IMR-90 (cell line): ENCODE data around the gene ADCY9. TPM values are rescaled to one million over a fixed set of nuclear protein-coding genes. Genes with fewer than 3 reads are reported as not detected.
A peak's percentile ranks its signal among the peaks of the same experiment; 100 is the strongest.

ENCODE experiments used
- ATAC-seq: fragments of 200-7000 bp; cut with Tn5 transposase; 2 replicates; pipeline ENCODE4 v1.9.1; 2020; ENCODE audit warnings: low read depth, mild to moderate bottlenecking, moderate library complexity
- BruUV-seq: library from RNA; stranded (reverse); fragments of 400-500 nt; replicated peaks from 2 replicates; lab custom pipeline; 2021; lab: Mats Ljungman, UMichigan
- CTCF ChIA-PET: fragments of 300-600 bp; formaldehyde crosslinking; extraction: SDS; loops from one replicate; lab custom pipeline; 2021; ENCODE audit warnings: antibody characterized with exemption; lab: Yijun Ruan, JAX
- POLR2A ChIA-PET: fragments of 300-600 bp; sonication (Branson Sonifier 250); formaldehyde crosslinking; loops from one replicate; lab custom pipeline; 2022; ENCODE audit warnings: antibody characterized with exemption; ENCODE audit not compliant: unreplicated experiment; lab: Charles Lee
- DNase-seq: peaks from one replicate; pipeline ENCODE4 v3.0.0; 2013
- H2AFZ ChIP-seq: replicated peaks from 2 replicates; pipeline ENCODE3; 2013; ENCODE audit warnings: low read length, mild to moderate bottlenecking; ENCODE audit not compliant: poor library complexity
- H2AK5ac ChIP-seq: 2 replicates; pipeline ENCODE4 v1.6.1; 2013; ENCODE audit warnings: low read depth, low read length, inconsistent platforms
- H2AK9ac ChIP-seq: replicated peaks from 2 replicates; pipeline ENCODE3; 2013; ENCODE audit warnings: mild to moderate bottlenecking, low read depth, low read length, moderate library complexity; ENCODE audit not compliant: poor library complexity
- H2BK120ac ChIP-seq: 2 replicates; pipeline ENCODE4 v1.6.1; 2013; ENCODE audit warnings: low read depth, low read length, inconsistent platforms
- H2BK15ac ChIP-seq: 3 replicates; pipeline ENCODE4 v1.6.1; 2013; ENCODE audit warnings: low read depth, low read length, inconsistent platforms
- H2BK20ac ChIP-seq: 2 replicates; pipeline ENCODE4 v1.6.1; 2013; ENCODE audit warnings: low read depth, mild to moderate bottlenecking, inconsistent platforms, low read length, moderate library complexity
- H2BK5ac ChIP-seq: 2 replicates; pipeline ENCODE4 v1.6.1; 2013; ENCODE audit warnings: mild to moderate bottlenecking, low read depth, low read length, inconsistent platforms; ENCODE audit not compliant: poor library complexity, severe bottlenecking
- H3K14ac ChIP-seq: replicated peaks from 2 replicates; pipeline ENCODE4 v1.6.1; 2013; ENCODE audit warnings: low read depth, low read length, inconsistent platforms
- H3K18ac ChIP-seq: 2 replicates; pipeline ENCODE4 v1.6.1; 2013; ENCODE audit warnings: low read depth, low read length, control low read depth
- H3K23ac ChIP-seq: 2 replicates; pipeline ENCODE4 v1.6.1; 2013; ENCODE audit warnings: low read depth, low read length, inconsistent platforms
- H3K27ac ChIP-seq: 2 replicates; pipeline ENCODE4 v1.5.1; 2013; ENCODE audit warnings: mild to moderate bottlenecking, control low read depth, low read length; ENCODE audit not compliant: insufficient read depth
- H3K27me3 ChIP-seq: 2 replicates; pipeline ENCODE4 v1.6.1; 2013; ENCODE audit warnings: low read length; ENCODE audit not compliant: control insufficient read depth, insufficient read depth
- H3K36me3 ChIP-seq: 2 replicates; pipeline ENCODE4 v1.6.1; 2013; ENCODE audit warnings: low read length, mixed read lengths; ENCODE audit not compliant: control insufficient read depth, insufficient read depth
- H3K4ac ChIP-seq: 2 replicates; pipeline ENCODE4 v1.6.1; 2013; ENCODE audit warnings: low read depth, low read length, inconsistent platforms
- H3K4me1 ChIP-seq: 2 replicates; pipeline ENCODE4 v1.6.1; 2013; ENCODE audit warnings: low read length, mixed read lengths; ENCODE audit not compliant: control insufficient read depth, insufficient read depth
- H3K4me2 ChIP-seq: 2 replicates; pipeline ENCODE4 v1.6.1; 2013; ENCODE audit warnings: low read depth, mild to moderate bottlenecking, control low read depth, low read length, moderate library complexity
- H3K4me3 ChIP-seq: 2 replicates; pipeline ENCODE4 v1.5.1; 2013; ENCODE audit warnings: low read depth, mild to moderate bottlenecking, control low read depth, low read length, moderate library complexity; ENCODE audit not compliant: insufficient read depth
- H3K56ac ChIP-seq: 2 replicates; pipeline ENCODE4 v1.6.1; 2013; ENCODE audit warnings: low read length, inconsistent platforms; ENCODE audit not compliant: insufficient read depth; ENCODE audit errors: extremely low read depth
- H3K79me1 ChIP-seq, 2 experiments: 2 replicates each; pipeline ENCODE4 v1.6.1; 2013; ENCODE audit warnings: low read length in 2 of 2, inconsistent platforms in 1 of 2, low read depth in 1 of 2
- H3K9ac ChIP-seq: 2 replicates; pipeline ENCODE4 v1.6.1; 2013; ENCODE audit warnings: low read depth, low read length, control low read depth
- H3K9me1 ChIP-seq: 2 replicates; pipeline ENCODE4 v1.6.1; 2013; ENCODE audit warnings: low read length, inconsistent platforms; ENCODE audit not compliant: insufficient read depth
- H3K9me3 ChIP-seq: 2 replicates; pipeline ENCODE4 v1.6.1; 2013; ENCODE audit warnings: low read length; ENCODE audit not compliant: control insufficient read depth, insufficient read depth
- H4K20me1 ChIP-seq: 2 replicates; pipeline ENCODE4 v1.6.1; 2013; ENCODE audit warnings: low read length, inconsistent platforms; ENCODE audit not compliant: insufficient read depth
- H4K5ac ChIP-seq: 2 replicates; pipeline ENCODE4 v1.6.1; 2013; ENCODE audit warnings: mild to moderate bottlenecking, low read depth, low read length, control low read depth
- H4K8ac ChIP-seq, 2 experiments: 2 replicates each; pipeline ENCODE4 v1.6.1; 2013; ENCODE audit warnings: low read depth in 2 of 2, low read length in 2 of 2, control low read depth in 1 of 2, inconsistent platforms in 1 of 2
- H4K91ac ChIP-seq: 2 replicates; pipeline ENCODE4 v1.6.1; 2013; ENCODE audit warnings: low read depth, low read length, inconsistent platforms; ENCODE audit not compliant: insufficient read depth
- CHD1 ChIP-seq: IDR thresholded peaks from 2 replicates; pipeline ENCODE4 v1.6.1; 2012; ENCODE audit warnings: low read depth, low read length, improper control_type of control experiment
- FOS ChIP-seq: fragments of 150-350 bp; IDR thresholded peaks from 2 replicates; pipeline ENCODE4 v1.6.1; 2016; ENCODE audit warnings: low read depth, low read length
- MAZ ChIP-seq: IDR thresholded peaks from 2 replicates; pipeline ENCODE4 v1.6.1; 2012; ENCODE audit warnings: low read depth, mild to moderate bottlenecking, low read length, improper control_type of control experiment, moderate library complexity, borderline replicate concordance
- NFE2L2 ChIP-seq: fragments of 150-350 bp; IDR thresholded peaks from 2 replicates; pipeline ENCODE4 v1.6.1; 2016; ENCODE audit warnings: low read depth, mild to moderate bottlenecking, low read length
- RAD21 ChIP-seq: IDR thresholded peaks from 2 replicates; pipeline ENCODE4 v1.6.1; 2012; ENCODE audit warnings: low read length, improper control_type of control experiment
- RCOR1 ChIP-seq: IDR thresholded peaks from 2 replicates; pipeline ENCODE4 v1.6.1; 2012; ENCODE audit warnings: mild to moderate bottlenecking, low read length, improper control_type of control experiment; ENCODE audit not compliant: insufficient replicate concordance
- RFX5 ChIP-seq: IDR thresholded peaks from 2 replicates; pipeline ENCODE4 v1.8.0; 2012; ENCODE audit warnings: low read depth, mild to moderate bottlenecking, low read length, moderate library complexity
- SMC3 ChIP-seq: fragments of 150-350 bp; IDR thresholded peaks from 2 replicates; pipeline ENCODE4 v1.6.1; 2016; ENCODE audit warnings: low read depth, mild to moderate bottlenecking, antibody characterized with exemption, low read length, moderate library complexity
- USF2 ChIP-seq: fragments of 150-350 bp; IDR thresholded peaks from 2 replicates; pipeline ENCODE4 v1.6.1; 2017; ENCODE audit warnings: mild to moderate bottlenecking, antibody characterized with exemption, low read length, low read depth
- WGBS, 2 experiments: methylation state at CpG; one replicate each; pipeline versions ENCODE4 v1.1.5 to v1.1.7; 2013; ENCODE audit warnings: missing lambda C conversion rate in 2 of 2; ENCODE audit not compliant: insufficient read length in 1 of 2; ENCODE audit errors: extremely low coverage in 2 of 2; 5-methylcytosine and 5-hydroxymethylcytosine counted together
- dilution Hi-C: fragments of 300-500 bp; cut with HindIII; formaldehyde crosslinking; loops from one replicate; pipeline ENCODE4 v1.14.3; 2018; ENCODE audit warnings: low sequenced_read_pairs; ENCODE audit not compliant: unreplicated experiment
- in situ Hi-C: fragments of 300-500 bp; cut with MboI; formaldehyde crosslinking; loops from 3 replicates; pipeline ENCODE4 v1.14.3; 2019; ENCODE audit warnings: low sequenced_read_pairs, inconsistent platforms, mixed read lengths
- intact Hi-C: fragments of 100-400 bp; cut with micrococcal nuclease; formaldehyde crosslinking; loops from 2 replicates; pipeline ENCODE4 v1.10.0; 2022
- polyA plus RNA-seq, 3 experiments: library from polyadenylated mRNA; depleted of rRNA; stranded (reverse); fragments of >200 nt; gene quantifications; 2 replicates each; pipeline ENCODE4 v1.2.3, GENCODE V29; 2012; ENCODE audit warnings: low replicate concordance in 1 of 3
- total RNA-seq: library from RNA; depleted of rRNA; stranded (reverse); fragments of >200 nt; gene quantifications from 2 replicates; pipeline ENCODE4 v1.2.3, GENCODE V29; 2012

Gene ADCY9
- total and polyA plus RNA-seq, 2 of the 4 experiments (the other 2 are of a cell fraction) = 5.4 to 12.5 TPM

- peak overlapping the region; percentile 65 for H2AK5ac ChIP-seq
- H3K36me3 ChIP-seq = no peaks in the 10 kb centered on the region; the same call in 1 of the 2 replicates
- no peak overlapping the region; the same call in 1 of the 2 replicates for H2BK20ac ChIP-seq
- intact Hi-C loops = no loop called here
- H3K4ac ChIP-seq = peak overlapping the region; percentile 41
- H3K4me1 ChIP-seq = peaks cover 17% of the 10 kb centered on the region
- H3K4me3 ChIP-seq = no peak overlapping the region
- H4K5ac ChIP-seq = no peak overlapping the region
- POLR2A ChIA-PET = interaction anchor here (0.6 kb wide), 1 partner anchor 33 kb away, joined by 3 read pairs; no protein-coding TSS in a partner anchor
- H3K4me2 ChIP-seq = no peak overlapping the region
- H4K91ac ChIP-seq = peak overlapping the region; percentile 56; the same call in 1 of the 2 replicates
- peaks cover 34 to 81% of the 10 kb centered on the region in 2 experiments; a peak in 3 of 4 replicates for H3K79me1 ChIP-seq
- H3K9me3 ChIP-seq = no peaks in the 10 kb centered on the region
- no peaks in the 10 kb centered on the region for H4K20me1 ChIP-seq
- peak overlapping the region; percentile 28 for H2AFZ ChIP-seq
- no peak overlapping the region for H4K8ac ChIP-seq
- dilution Hi-C loops = no loop called here
- TF ChIP-seq RCOR1 = no peak
- TF ChIP-seq NFE2L2 = no peak
- TF ChIP-seq USF2 = no peak
- no peak for TF ChIP-seq FOS
- no peak for TF ChIP-seq MAZ
- TF ChIP-seq SMC3 = no peak
- TF ChIP-seq CHD1 = no peak
- TF ChIP-seq RFX5 = no peak
- TF ChIP-seq RAD21 = no peak
- H3K56ac ChIP-seq = no peak overlapping the region
- H3K9ac ChIP-seq = no peak overlapping the region
- in situ Hi-C loops = no loop called here
- no peak overlapping the region for H3K18ac ChIP-seq
- peak overlapping the region; percentile 17 for H3K14ac ChIP-seq
- 0 out of 2 replicates have a peak overlapping the region, but pooled peaks have one; percentile 46 for H3K23ac ChIP-seq
- H3K27me3 ChIP-seq = no peaks in the 10 kb centered on the region
- BruUV-seq = no TSS peak
- H3K9me1 ChIP-seq = peaks cover 21% of the 10 kb centered on the region
- H2BK5ac ChIP-seq = no peak overlapping the region
- DNase-seq (no peak), ATAC-seq (0 out of 2 replicates have a peak, but pooled peaks have one; percentile 24)
- no peak overlapping the region for H2AK9ac ChIP-seq
- H3K27ac ChIP-seq = no peak overlapping the region
- CTCF ChIA-PET = no interaction called here
- no peak overlapping the region for H2BK15ac ChIP-seq
- H2BK120ac ChIP-seq = no peak overlapping the region
- WGBS, 2 experiments = 87% methylated on average over 9 of the region's 14 CpGs; no CpG with 5 or more reads in 1 of the 2 experiments
Measured at GRCh38 chr16:4021070-4021779, 95.0 kb downstream of the ADCY9 start.
